ENCODE results near the gene UBE2L5.

DNA sequence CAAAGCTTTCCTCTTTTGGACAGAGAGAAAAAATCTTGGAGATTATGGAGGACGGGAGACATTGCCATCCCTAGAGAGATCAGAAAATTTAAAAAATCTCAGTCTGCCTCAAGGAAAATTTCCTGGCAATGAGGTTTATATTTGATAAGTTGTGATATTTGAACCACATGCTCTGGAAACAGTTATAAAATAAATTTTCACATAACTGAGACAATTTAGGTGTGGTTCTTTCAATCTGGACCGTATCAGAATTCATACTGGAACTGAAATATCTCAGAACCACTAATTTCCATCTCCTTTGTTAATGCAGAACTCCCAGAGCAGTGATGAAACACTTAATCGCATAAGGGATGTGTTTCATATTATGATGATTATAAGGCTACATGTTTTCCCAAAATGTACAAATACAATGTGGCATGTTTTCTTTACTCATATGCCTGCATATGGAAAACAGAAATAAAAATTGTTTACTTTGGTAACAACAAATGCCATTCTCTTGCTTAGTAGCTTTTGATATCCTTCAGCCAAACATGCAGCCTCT, 13.7 kb downstream of the UBE2L5 start:
- TF ChIP-seq CTCF (IDR thresholded peaks at IDR 0.05; ENCODE audit: low read depth, low read length) (no peak), EZH2phosphoT487 (IDR thresholded peaks at IDR 0.05; ENCODE audit: low read depth) (no peak)

Measured in OCI-LY3 (cell line).